ENCODE data around the gene DNAAF3.

GRCh38 chr19:55145232-55145631 lies 21.2 kb downstream of the DNAAF3 start:
- TF ChIP-seq POLR2A (IDR thresholded peaks at IDR 0.05; ENCODE audit: low read length) = no peak
- no peak for TF ChIP-seq GATA1 (IDR thresholded peaks at IDR 0.05; ENCODE audit: low read depth, low read length)

Measured in erythroblast (primary cell).